Measurements from ENCODE around the gene EZH2. TPM values are rescaled to one million over a fixed set of nuclear protein-coding genes. Genes with fewer than 3 reads are reported as not detected.
A peak's percentile ranks its signal among the peaks of the same experiment; 100 is the strongest.

Gene EZH2
- total and polyA plus RNA-seq, 2 of the 4 experiments (the other 2 are of a cell fraction): 13.1 to 19.8 TPM

DNA sequence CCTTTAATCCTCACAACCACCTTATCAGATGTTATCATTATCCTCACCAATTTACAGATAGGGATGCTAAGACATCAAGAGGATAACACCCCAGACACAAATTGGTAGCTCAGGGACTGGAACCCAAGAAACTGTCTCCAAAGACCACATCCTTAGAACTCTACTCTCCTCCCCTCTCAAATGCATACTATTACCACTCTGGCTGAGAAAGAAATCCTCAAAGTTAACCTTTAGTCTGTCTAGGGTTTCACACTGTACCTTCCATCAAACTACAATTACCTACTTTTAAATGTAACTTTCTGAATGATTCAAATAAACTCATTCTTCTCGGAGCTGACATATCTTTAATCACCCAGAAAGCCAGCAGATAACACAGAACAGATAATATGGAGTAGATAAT, 6.6 kb downstream of the EZH2 start:
- Histone ChIP-seq H3K27ac (ENCODE audit: insufficient read depth, low read length) (no peak overlapping the region), H2AK5ac (ENCODE audit: low read depth, low read length) (no peak overlapping the region), H4K5ac (ENCODE audit: low read depth, low read length) (no peak overlapping the region), H3K9me1 (ENCODE audit: insufficient read depth, low read length) (peaks cover 3% of the 10 kb centered on the region; the same call in 1 of the 2 replicates), H3K9me3 (ENCODE audit: control insufficient read depth, insufficient read depth, low read length) (no peaks in the 10 kb centered on the region), H3K4me1 (ENCODE audit: control insufficient read depth, insufficient read depth, low read length) (no peaks in the 10 kb centered on the region), H2BK5ac (ENCODE audit: low read depth, low read length, poor library complexity, severe bottlenecking) (no peak overlapping the region), H3K14ac (replicated peaks; ENCODE audit: low read depth, low read length) (no peak overlapping the region), H4K8ac (ENCODE audit: low read depth in 2 of 2, low read length in 2 of 2) (no peak overlapping the region), H3K36me3 (ENCODE audit: control insufficient read depth, insufficient read depth, low read length) (no peaks in the 10 kb centered on the region), H2BK20ac (ENCODE audit: low read depth, low read length) (no peak overlapping the region), H3K4me3 (ENCODE audit: insufficient read depth, low read depth, low read length) (no peak overlapping the region), H2AK9ac (replicated peaks; ENCODE audit: low read depth, low read length, poor library complexity) (no peak overlapping the region), H3K9ac (ENCODE audit: low read depth, low read length) (no peak overlapping the region), H3K79me1 (ENCODE audit: low read depth in 1 of 2, low read length in 2 of 2) (peaks cover 6 to 26% of the 10 kb centered on the region in 2 experiments; a peak in 3 of 4 replicates), H2BK120ac (ENCODE audit: low read depth, low read length) (no peak overlapping the region), H3K56ac (ENCODE audit: extremely low read depth, insufficient read depth, low read length) (no peak overlapping the region), H3K4ac (ENCODE audit: low read depth, low read length) (no peak overlapping the region), H3K27me3 (ENCODE audit: control insufficient read depth, insufficient read depth, low read length) (no peaks in the 10 kb centered on the region), H4K20me1 (ENCODE audit: insufficient read depth, low read length) (no peaks in the 10 kb centered on the region; the same call in 1 of the 2 replicates), H2BK15ac (ENCODE audit: low read depth, low read length) (no peak overlapping the region), H4K91ac (ENCODE audit: insufficient read depth, low read depth, low read length) (no peak overlapping the region), H3K18ac (ENCODE audit: low read depth, low read length) (no peak overlapping the region), H3K4me2 (ENCODE audit: low read depth, low read length) (no peak overlapping the region), H3K23ac (ENCODE audit: low read depth, low read length) (peak overlapping the region; percentile 80), H2AFZ (replicated peaks; ENCODE audit: low read length, poor library complexity) (no peak overlapping the region)
- no peak for ATAC-seq (ENCODE audit: low read depth)
- TF ChIP-seq FOS (IDR thresholded peaks at IDR 0.05; ENCODE audit: low read depth, low read length): no peak
- no peak for TF ChIP-seq NFE2L2 (IDR thresholded peaks at IDR 0.05; ENCODE audit: low read depth, low read length)
- in situ Hi-C loops (cut with MboI; ENCODE audit: low sequenced_read_pairs) (no loop called here), dilution Hi-C loops (cut with HindIII; ENCODE audit: low sequenced_read_pairs, unreplicated experiment) (no loop called here), intact Hi-C loops (cut with micrococcal nuclease) (no loop called here)
- WGBS, 2 experiments (ENCODE audit: extremely low coverage in 2 of 2, insufficient read length in 1 of 2): no CpG with 5 or more reads among the region's 1 CpG
- CTCF ChIA-PET: interaction anchor here (0.6 kb wide), 1 partner anchor 300 kb away, joined by 4 read pairs; no protein-coding TSS in a partner anchor
- POLR2A ChIA-PET (ENCODE audit: unreplicated experiment): no interaction called here
- no TSS peak for BruUV-seq (replicated peaks)
- DNase-seq: no peak
